ENCODE results near the gene CDC14A.
"Not testable (repeated sequence)": the region's sequence is repeated elsewhere in the genome, so short reads cannot be mapped to it uniquely, and the experiment has no call there.

CDC14A gene

GRCh38 chr1:100335436-100335835, 16.9 kb upstream of the CDC14A start:
- no peak for DNase-seq (ENCODE audit: low read depth)

- not testable (repeated sequence) for DNase-seq (ENCODE audit: low read depth)
These were observed 14.4 kb upstream of the CDC14A start for GRCh38 chr1:100337878-100338277.

GRCh38 chr1:100339735-100340134, 12.6 kb upstream of the CDC14A start:
- not testable (repeated sequence) for DNase-seq (ENCODE audit: low read depth)

GRCh38 chr1:100340494-100340893, 11.8 kb upstream of the CDC14A start:
- DNase-seq (ENCODE audit: low read depth): no peak

GRCh38 chr1:100342348-100342747, 10.0 kb upstream of the CDC14A start:
- no peak for DNase-seq (ENCODE audit: low read depth)

- DNase-seq (ENCODE audit: low read depth): no peak
These were observed 8.4 kb upstream of the CDC14A start for GRCh38 chr1:100343897-100344296.

GRCh38 chr1:100344774-100345173, 7.5 kb upstream of the CDC14A start:
- DNase-seq (ENCODE audit: low read depth): no peak

- DNase-seq (ENCODE audit: low read depth): no peak
These were observed 5.9 kb upstream of the CDC14A start for GRCh38 chr1:100346387-100346786.

- peak; percentile 78 for DNase-seq (ENCODE audit: low read depth)
These were observed 5.0 kb upstream of the CDC14A start for GRCh38 chr1:100347009-100347966.

- DNase-seq (ENCODE audit: low read depth): no peak
These were observed 3.7 kb upstream of the CDC14A start for GRCh38 chr1:100348549-100349144.

- DNase-seq (ENCODE audit: low read depth): no peak
These were observed 3.1 kb upstream of the CDC14A start for GRCh38 chr1:100349246-100349645.

- no peak for DNase-seq (ENCODE audit: low read depth)
These were observed 1.6 kb upstream of the CDC14A start for GRCh38 chr1:100350787-100351094.

- peak; percentile 94 for DNase-seq (ENCODE audit: low read depth)
These were observed 1.0 kb upstream of the CDC14A start for GRCh38 chr1:100351095-100351887.

GRCh38 chr1:100353071-100353801, 930 bp downstream of the CDC14A start:
- DNase-seq (ENCODE audit: low read depth): no peak

GRCh38 chr1:100353988-100354387, 1.7 kb downstream of the CDC14A start:
- DNase-seq (ENCODE audit: low read depth): no peak

GRCh38 chr1:100354971-100355394, 2.7 kb downstream of the CDC14A start:
- DNase-seq (ENCODE audit: low read depth): no peak

GRCh38 chr1:100358210-100358609, 5.9 kb downstream of the CDC14A start:
- DNase-seq (ENCODE audit: low read depth): no peak

GRCh38 chr1:100359139-100359538, 6.8 kb downstream of the CDC14A start:
- DNase-seq (ENCODE audit: low read depth): no peak

GRCh38 chr1:100360790-100361510, 8.6 kb downstream of the CDC14A start:
- DNase-seq (ENCODE audit: low read depth): no peak

- DNase-seq (ENCODE audit: low read depth): no peak
These were observed 9.3 kb downstream of the CDC14A start for GRCh38 chr1:100361511-100362089.

Data from CMK (cell line).